Testis (tissue), 3 donors: Measurements from ENCODE around the gene CDK11B. TPM values are rescaled to one million over a fixed set of nuclear protein-coding genes. Genes with fewer than 3 reads are reported as not detected.

Experiments
- DNase-seq: peaks from one replicate; pipeline ENCODE4 v3.0.0-alpha.2; 2019
- H3K27ac ChIP-seq, 2 donors: fragments of 200-600 bp; sonication (generic); one replicate each; pipeline ENCODE4 v1.5.1; 2019
- H3K27me3 ChIP-seq: fragments of 200-600 bp; sonication (generic); one replicate; pipeline ENCODE4 v1.5.1; 2019
- H3K36me3 ChIP-seq: fragments of 200-600 bp; sonication (generic); one replicate; pipeline ENCODE4 v1.5.1; 2017; ENCODE audit warnings: low read depth; ENCODE audit errors: missing control alignments
- H3K4me1 ChIP-seq: fragments of 200-600 bp; sonication (generic); one replicate; pipeline ENCODE4 v1.5.1; 2019
- H3K4me3 ChIP-seq, 2 donors: fragments of 200-600 bp; sonication (generic); one replicate each; pipeline ENCODE4 v1.5.1; 2017 to 2019
- H3K9me3 ChIP-seq: fragments of 200-600 bp; sonication (generic); one replicate; pipeline ENCODE4 v1.5.1; 2017
- POLR2A ChIP-seq: fragments of 450-650 bp; IDR thresholded peaks from one replicate; pipeline ENCODE4 v1.6.1; 2017; ENCODE audit warnings: antibody characterized with exemption, mild to moderate bottlenecking, moderate library complexity
- WGBS, 2 donors: methylation state at CpG; one replicate each; pipeline ENCODE4 v1.1.5; 2018; 5-methylcytosine and 5-hydroxymethylcytosine counted together
- intact Hi-C: fragments of 100-400 bp; cut with DNase I; formaldehyde crosslinking; loops from one replicate; pipeline ENCODE4 v1.15.1; 2023; ENCODE audit warnings: low total_unique reads
- polyA plus RNA-seq: library from polyadenylated mRNA; stranded (reverse); fragments of 350-450 nt; fragmentation: Illumina TruSeq; extraction: RNeasy Lipid Tissue Mini Kit (QIAGEN cat#74804); gene quantifications from one replicate; pipeline ENCODE4 v1.2.3, GENCODE V29; 2014; ENCODE audit warnings: low read depth, low replicate concordance; ENCODE audit not compliant: insufficient read depth
- total RNA-seq, 2 donors: library from RNA; depleted of rRNA; stranded (reverse); fragments of >200 nt; gene quantifications; one replicate each; pipeline ENCODE4 v1.2.3, GENCODE V29; 2016
- TF ChIP-seq, protein P1 (sequence below), 3 experiments: fragments of 450-650 bp in 2 of 3; fragments of 200-600 bp in 1 of 3; sonication (generic) in 1 of 3; IDR thresholded peaks; one replicate each; pipeline ENCODE4 v1.5.1; 2016 to 2019; ENCODE audit warnings: antibody characterized with exemption in 3 of 3, mild to moderate bottlenecking in 2 of 3, moderate library complexity in 1 of 3

Gene CDK11B
- total and polyA plus RNA-seq, 3 donors from 2014 or later: 48.1 to 57.7 (median 56.0) TPM

DNA sequence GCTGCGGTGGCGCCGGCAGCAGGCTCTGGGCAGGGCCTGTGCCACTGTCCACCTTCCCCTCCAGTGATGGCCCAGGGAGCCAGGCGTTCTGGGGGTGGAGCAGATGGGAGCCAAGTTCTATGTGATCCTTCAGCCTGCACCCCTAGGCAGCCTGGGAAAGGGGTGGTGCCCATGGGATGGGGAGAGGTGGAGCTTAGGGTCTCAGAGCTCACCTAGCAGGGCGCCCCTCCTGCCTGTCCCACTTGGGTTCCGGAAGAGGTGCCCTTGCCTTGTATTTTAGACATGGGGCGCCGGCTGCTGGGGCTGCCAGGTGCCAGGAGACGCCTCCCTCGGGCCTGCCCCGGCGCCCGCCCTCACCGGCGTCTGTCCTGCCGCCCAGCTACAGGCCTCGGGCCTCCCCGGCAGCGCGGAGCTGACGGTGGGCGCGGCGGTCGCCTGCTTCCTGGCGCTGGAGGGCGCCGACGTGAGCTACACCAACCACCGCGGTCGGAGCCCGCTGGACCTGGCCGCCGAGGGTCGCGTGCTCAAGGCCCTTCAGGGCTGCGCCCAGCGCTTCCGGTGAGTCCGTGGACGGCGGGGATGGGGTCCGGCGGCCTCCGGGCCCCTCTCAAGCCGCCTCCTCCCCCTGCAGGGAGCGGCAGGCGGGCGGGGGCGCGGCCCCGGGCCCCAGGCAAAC is 29.9 kb downstream of the CDK11B start:
- DNase-seq: no peak

DNA sequence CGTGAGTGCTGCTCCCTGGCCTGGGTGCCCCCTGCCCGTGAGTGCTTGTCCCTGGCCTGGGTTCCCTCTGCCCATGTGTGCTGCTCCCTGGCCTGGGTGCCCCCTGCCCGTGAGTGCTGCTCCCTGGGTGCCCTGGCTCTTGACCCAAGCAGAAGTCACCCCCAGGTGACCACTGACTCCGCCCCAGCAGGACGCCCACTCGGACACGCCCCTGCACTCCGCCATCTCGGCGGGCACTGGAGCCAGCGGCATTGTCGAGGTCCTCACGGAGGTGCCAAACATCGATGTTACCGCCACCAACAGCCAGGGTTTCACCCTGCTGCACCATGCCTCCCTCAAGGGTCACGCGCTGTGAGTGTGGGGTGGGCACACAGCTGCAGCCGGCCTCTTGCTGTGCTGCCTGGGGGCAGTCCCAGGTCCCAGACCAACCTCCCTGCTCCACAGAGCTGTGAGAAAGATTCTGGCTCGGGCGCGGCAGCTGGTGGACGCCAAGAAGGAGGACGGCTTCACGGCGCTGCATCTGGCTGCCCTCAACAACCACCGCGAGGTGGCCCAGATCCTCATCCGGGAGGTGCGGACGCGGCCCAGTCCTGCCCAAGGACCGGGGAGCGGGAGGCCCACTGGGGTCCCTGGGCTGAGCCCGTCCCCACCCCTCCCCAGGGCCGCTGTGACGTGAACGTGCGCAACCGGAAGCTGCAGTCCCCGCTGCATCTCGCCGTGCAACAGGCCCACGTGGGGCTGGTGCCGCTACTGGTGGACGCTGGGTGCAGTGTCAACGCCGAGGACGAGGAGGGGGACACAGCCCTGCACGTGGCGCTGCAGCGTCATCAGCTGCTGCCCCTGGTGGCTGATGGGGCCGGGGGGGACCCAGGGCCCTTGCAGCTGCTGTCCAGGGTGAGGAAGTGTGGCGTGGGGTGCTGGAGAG is 30.7 kb downstream of the CDK11B start:
- no peak for TF ChIP-seq POLR2A
- TF ChIP-seq, protein P1, sequence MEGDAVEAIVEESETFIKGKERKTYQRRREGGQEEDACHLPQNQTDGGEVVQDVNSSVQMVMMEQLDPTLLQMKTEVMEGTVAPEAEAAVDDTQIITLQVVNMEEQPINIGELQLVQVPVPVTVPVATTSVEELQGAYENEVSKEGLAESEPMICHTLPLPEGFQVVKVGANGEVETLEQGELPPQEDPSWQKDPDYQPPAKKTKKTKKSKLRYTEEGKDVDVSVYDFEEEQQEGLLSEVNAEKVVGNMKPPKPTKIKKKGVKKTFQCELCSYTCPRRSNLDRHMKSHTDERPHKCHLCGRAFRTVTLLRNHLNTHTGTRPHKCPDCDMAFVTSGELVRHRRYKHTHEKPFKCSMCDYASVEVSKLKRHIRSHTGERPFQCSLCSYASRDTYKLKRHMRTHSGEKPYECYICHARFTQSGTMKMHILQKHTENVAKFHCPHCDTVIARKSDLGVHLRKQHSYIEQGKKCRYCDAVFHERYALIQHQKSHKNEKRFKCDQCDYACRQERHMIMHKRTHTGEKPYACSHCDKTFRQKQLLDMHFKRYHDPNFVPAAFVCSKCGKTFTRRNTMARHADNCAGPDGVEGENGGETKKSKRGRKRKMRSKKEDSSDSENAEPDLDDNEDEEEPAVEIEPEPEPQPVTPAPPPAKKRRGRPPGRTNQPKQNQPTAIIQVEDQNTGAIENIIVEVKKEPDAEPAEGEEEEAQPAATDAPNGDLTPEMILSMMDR (IDR thresholded peaks at IDR 0.05): no peak
- Histone ChIP-seq H3K9me3 (no peaks in the 10 kb centered on the region), H3K4me1 (peaks cover 3% of the 10 kb centered on the region), H3K27me3 (no peaks in the 10 kb centered on the region), H3K4me3 (no peak overlapping the region), H3K27ac (no peak overlapping the region), H3K36me3 (no peaks in the 10 kb centered on the region)
- 75 to 94% methylated on average over 8 to 53 of the region's 53 CpGs for WGBS, 2 donors
- intact Hi-C loops: no loop called here
- no peak for DNase-seq

More for the DNA sequence above, 29.9 kb downstream of the CDK11B start:
- Histone ChIP-seq H3K4me3 (peak overlapping the region in 1 of 2 donors; percentile 20), H3K27me3 (no peaks in the 10 kb centered on the region), H3K4me1 (peaks cover 3% of the 10 kb centered on the region), H3K9me3 (no peaks in the 10 kb centered on the region), H3K27ac (no peak overlapping the region), H3K36me3 (no peaks in the 10 kb centered on the region)
- TF ChIP-seq, protein P1 (IDR thresholded peaks at IDR 0.05): no peak
- no peak for TF ChIP-seq POLR2A
- intact Hi-C loops: no loop called here
- 36 to 82% methylated on average over 19 to 26 of the region's 53 CpGs for WGBS, 2 donors

DNA sequence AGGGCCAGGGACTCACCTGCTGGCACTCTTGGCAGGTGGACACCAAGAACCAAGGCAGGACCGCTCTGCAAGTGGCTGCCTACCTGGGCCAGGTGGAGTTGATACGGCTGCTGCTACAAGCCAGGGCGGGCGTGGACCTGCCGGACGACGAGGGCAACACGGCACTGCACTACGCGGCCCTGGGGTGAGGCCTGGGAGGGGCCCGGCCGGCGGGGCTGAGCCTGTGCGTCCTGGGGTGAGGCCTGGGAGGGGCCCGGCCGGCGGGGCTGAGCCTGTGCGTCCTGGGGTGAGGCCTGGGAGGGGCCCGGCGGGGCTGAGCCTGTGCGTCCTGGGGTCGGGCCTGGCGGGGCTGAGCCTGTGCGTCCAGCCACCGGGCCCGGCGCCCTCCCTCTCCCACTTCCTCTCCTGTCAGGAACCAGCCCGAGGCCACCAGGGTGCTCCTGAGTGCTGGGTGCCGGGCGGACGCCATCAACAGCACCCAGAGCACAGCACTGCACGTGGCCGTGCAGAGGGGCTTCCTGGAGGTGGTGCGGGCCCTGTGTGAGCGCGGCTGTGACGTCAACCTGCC is 31.5 kb downstream of the CDK11B start:
- 81 to 100% methylated on average over 1 to 37 of the region's 37 CpGs for WGBS, 2 donors
- Histone ChIP-seq H3K4me3 (no peak overlapping the region), H3K9me3 (no peaks in the 10 kb centered on the region), H3K36me3 (no peaks in the 10 kb centered on the region), H3K27ac (no peak overlapping the region), H3K27me3 (no peaks in the 10 kb centered on the region), H3K4me1 (peaks cover 3% of the 10 kb centered on the region)
- intact Hi-C loops: no loop called here
- DNase-seq: no peak
- TF ChIP-seq, protein P1 (IDR thresholded peaks at IDR 0.05): no peak
- no peak for TF ChIP-seq POLR2A

DNA sequence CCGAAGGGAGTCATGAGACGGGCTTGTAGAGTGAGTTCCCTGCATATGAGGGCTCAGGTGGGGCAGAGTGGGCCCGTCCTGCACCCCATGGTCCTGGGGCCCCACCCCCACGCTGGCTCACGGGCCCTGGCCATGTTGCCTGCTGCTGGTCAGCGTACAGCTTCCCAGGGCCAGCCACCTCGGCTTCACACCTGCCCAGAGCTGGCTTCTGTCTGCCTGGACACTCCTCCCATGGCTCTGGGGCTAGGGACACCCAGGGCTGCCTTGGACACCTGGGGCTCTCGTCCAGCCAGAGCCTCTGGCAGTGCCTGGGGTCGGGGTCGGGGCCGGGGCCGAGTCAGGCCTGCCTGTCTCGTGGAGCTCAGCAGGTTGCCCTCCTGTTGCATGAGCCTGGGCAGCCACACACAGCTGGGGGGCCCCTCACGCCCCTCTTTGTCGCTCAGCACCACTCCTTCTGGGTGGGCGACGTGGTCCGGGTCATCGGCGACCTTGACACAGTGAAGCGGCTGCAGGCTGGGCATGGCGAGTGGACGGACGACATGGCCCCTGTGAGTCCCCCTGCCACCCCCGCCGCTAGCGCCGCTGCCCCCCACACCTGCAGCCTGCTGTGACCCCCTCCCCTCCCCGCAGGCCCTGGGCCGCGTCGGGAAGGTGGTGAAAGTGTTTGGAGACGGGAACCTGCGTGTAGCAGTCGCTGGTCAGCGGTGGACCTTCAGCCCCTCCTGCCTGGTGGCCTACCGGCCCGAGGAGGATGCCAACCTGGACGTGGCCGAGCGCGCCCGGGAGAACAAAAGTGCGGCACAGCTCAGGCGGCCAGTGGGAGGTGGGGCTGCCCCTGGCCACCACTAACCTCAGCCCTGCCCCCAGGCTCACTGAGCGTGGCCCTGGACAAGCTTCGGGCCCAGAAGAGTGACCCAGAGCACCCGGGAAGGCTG is 32.3 kb downstream of the CDK11B start:
- no peaks in the 10 kb centered on the region for H3K27me3 ChIP-seq
- H3K9me3 ChIP-seq: no peaks in the 10 kb centered on the region
- no peak overlapping the region for H3K27ac ChIP-seq
- intact Hi-C loops: no loop called here
- DNase-seq: no peak
- H3K4me1 ChIP-seq: no peaks in the 10 kb centered on the region
- H3K4me3 ChIP-seq: no peak overlapping the region
- 94 to 98% methylated on average over 6 to 42 of the region's 48 CpGs for WGBS, 2 donors
- no peaks in the 10 kb centered on the region for H3K36me3 ChIP-seq
- no peak for TF ChIP-seq POLR2A
- TF ChIP-seq, protein P1 (IDR thresholded peaks at IDR 0.05): no peak
